Right ventricle myocardium superior (tissue), 1 donor: ENCODE results near the gene ARF6. TPM values are rescaled to one million over a fixed set of nuclear protein-coding genes. Genes with fewer than 3 reads are reported as not detected.
A peak's percentile ranks its signal among the peaks of the same experiment; 100 is the strongest.
"Not testable (repeated sequence)": the region's sequence is repeated elsewhere in the genome, so short reads cannot be mapped to it uniquely, and the experiment has no call there.

Experiments
- ATAC-seq: fragments of 200-7000 bp; cut with Tn5 transposase; one replicate; pipeline ENCODE4 v1.9.1; 2020; ENCODE audit warnings: mild to moderate bottlenecking; ENCODE audit not compliant: poor library complexity
- DNase-seq: peaks from one replicate; pipeline ENCODE4 v3.0.0-alpha.2; 2020
- intact Hi-C: fragments of 100-400 bp; cut with DNase I; formaldehyde crosslinking; loops from one replicate; pipeline ENCODE4 v1.11.2; 2022
- total RNA-seq: library from RNA; stranded (reverse); fragmentation: NEBNext Ultra II Directional; extraction: Animal tissue kit (Norgen Biotek cat#: 25700); gene quantifications from one replicate; pipeline ENCODE4 v1.2.1, GENCODE V29; 2021
- donor health status: DM: no; HTN: yes; CAD: no; lungs with severe emphysema.

Gene ARF6
- total RNA-seq, 1 donor from 2014 or later: 23.8 TPM

GRCh38 chr14:49897965-49898364 lies 5.1 kb downstream of the ARF6 start:
- intact Hi-C loops: no loop called here
- DNase-seq (no peak), ATAC-seq (no peak)

- DNase-seq (no peak), ATAC-seq (no peak)
- intact Hi-C loops: no loop called here
Measured at GRCh38 chr14:49898485-49898884, 5.6 kb downstream of the ARF6 start.

GRCh38 chr14:49900973-49901372 lies 8.1 kb downstream of the ARF6 start:
- intact Hi-C loops: no loop called here
- ATAC-seq: no peak
- no peak for DNase-seq

GRCh38 chr14:49902679-49903246 lies 9.9 kb downstream of the ARF6 start:
- DNase-seq, intact Hi-C loops: not testable (repeated sequence)
- ATAC-seq: peak; percentile 15

GRCh38 chr14:49904270-49904669 lies 11.4 kb downstream of the ARF6 start:
- ATAC-seq (no peak), DNase-seq (no peak)
- intact Hi-C loops: no loop called here

GRCh38 chr14:49905989-49906388 lies 13.1 kb downstream of the ARF6 start:
- intact Hi-C loops: no loop called here
- DNase-seq (no peak), ATAC-seq (no peak)

GRCh38 chr14:49907186-49907585 lies 14.3 kb downstream of the ARF6 start:
- ATAC-seq (no peak), DNase-seq (no peak)
- intact Hi-C loops: no loop called here

GRCh38 chr14:49908433-49908782 lies 15.5 kb downstream of the ARF6 start:
- intact Hi-C loops: no loop called here
- no peak for ATAC-seq
- no peak for DNase-seq

- intact Hi-C loops: no loop called here
- DNase-seq (no peak), ATAC-seq (no peak)
Measured at GRCh38 chr14:49909016-49909415, 16.1 kb downstream of the ARF6 start.

GRCh38 chr14:49915085-49915484 lies 22.2 kb downstream of the ARF6 start:
- intact Hi-C loops: no loop called here
- ATAC-seq (no peak), DNase-seq (no peak)

- ATAC-seq (no peak), DNase-seq (no peak)
- intact Hi-C loops: no loop called here
Measured at GRCh38 chr14:49918706-49919105, 25.8 kb downstream of the ARF6 start.

GRCh38 chr14:49919825-49920659 lies 27.2 kb downstream of the ARF6 start:
- DNase-seq (no peak), ATAC-seq (no peak)
- intact Hi-C loops: no loop called here

- DNase-seq (no peak), ATAC-seq (no peak)
- intact Hi-C loops: no loop called here
Measured at GRCh38 chr14:49920935-49921334, 28.1 kb downstream of the ARF6 start.

GRCh38 chr14:49921401-49921800 lies 28.5 kb downstream of the ARF6 start:
- ATAC-seq: no peak
- intact Hi-C loops: no loop called here
- DNase-seq: no peak

- DNase-seq: no peak
- intact Hi-C loops: no loop called here
- ATAC-seq: no peak
Measured at GRCh38 chr14:49923442-49923841, 30.6 kb downstream of the ARF6 start.

- intact Hi-C loops: no loop called here
- ATAC-seq (no peak), DNase-seq (no peak)
Measured at GRCh38 chr14:49923881-49924280, 31.0 kb downstream of the ARF6 start.

- intact Hi-C loops: no loop called here
- no peak for ATAC-seq
- no peak for DNase-seq
Measured at GRCh38 chr14:49924852-49925251, 32.0 kb downstream of the ARF6 start.

GRCh38 chr14:49926803-49927202 lies 33.9 kb downstream of the ARF6 start:
- no peak for DNase-seq
- intact Hi-C loops: no loop called here
- ATAC-seq: no peak

GRCh38 chr14:49928015-49928414 lies 35.1 kb downstream of the ARF6 start:
- DNase-seq (no peak), ATAC-seq (no peak)
- intact Hi-C loops: no loop called here

- ATAC-seq: no peak
- intact Hi-C loops: no loop called here
Measured at GRCh38 chr14:49930720-49931119, 37.8 kb downstream of the ARF6 start.

GRCh38 chr14:49931523-49931922 lies 38.6 kb downstream of the ARF6 start:
- intact Hi-C loops: no loop called here
- DNase-seq (no peak), ATAC-seq (no peak)

More at GRCh38 chr14:49930720-49931119, 37.8 kb downstream of the ARF6 start:
- no peak for DNase-seq
